ENCODE measurements around the gene MAD1L1.
"Not testable (repeated sequence)": the region's sequence is repeated elsewhere in the genome, so short reads cannot be mapped to it uniquely, and the experiment has no call there.

The MAD1L1 gene

GRCh38 chr7:2008101-2008935 is 224.4 kb downstream of the MAD1L1 start:
- no peak for DNase-seq

GRCh38 chr7:2007551-2007950 is 225.2 kb downstream of the MAD1L1 start:
- DNase-seq, result no peak

GRCh38 chr7:2006921-2007381 is 225.8 kb downstream of the MAD1L1 start:
- no peak for DNase-seq

GRCh38 chr7:2006231-2006771 is 226.4 kb downstream of the MAD1L1 start:
- DNase-seq, result no peak

GRCh38 chr7:2005786-2006185 is 227.0 kb downstream of the MAD1L1 start:
- DNase-seq, result no peak

- DNase-seq, result no peak
Observed at GRCh38 chr7:2004841-2005725, 227.7 kb downstream of the MAD1L1 start.

GRCh38 chr7:2003931-2004812 is 228.6 kb downstream of the MAD1L1 start:
- no peak for DNase-seq

GRCh38 chr7:2003451-2003930 is 229.3 kb downstream of the MAD1L1 start:
- DNase-seq, result no peak

GRCh38 chr7:2002561-2003450 is 229.9 kb downstream of the MAD1L1 start:
- no peak for DNase-seq

- DNase-seq, result no peak
Observed at GRCh38 chr7:2001601-2002442, 230.9 kb downstream of the MAD1L1 start.

- no peak for DNase-seq
Observed at GRCh38 chr7:2000746-2001321, 231.9 kb downstream of the MAD1L1 start.

- no peak for DNase-seq
Observed at GRCh38 chr7:2000153-2000687, 232.5 kb downstream of the MAD1L1 start.

GRCh38 chr7:1999278-1999984 is 233.3 kb downstream of the MAD1L1 start:
- no peak for DNase-seq

- DNase-seq, result no peak
Observed at GRCh38 chr7:1998146-1998545, 234.6 kb downstream of the MAD1L1 start.

- no peak for DNase-seq
Observed at GRCh38 chr7:1997537-1998076, 235.1 kb downstream of the MAD1L1 start.

GRCh38 chr7:1996816-1997215 is 235.9 kb downstream of the MAD1L1 start:
- no peak for DNase-seq

GRCh38 chr7:1995911-1996420 is 236.8 kb downstream of the MAD1L1 start:
- DNase-seq, result not testable (repeated sequence)

- peak; percentile 76 for DNase-seq
Observed at GRCh38 chr7:1995426-1995825, 237.3 kb downstream of the MAD1L1 start.
